GM12865 (cell line): ENCODE measurements around the gene KCNK5.

ENCODE experiments used
- DNase-seq: peaks from one replicate; pipeline ENCODE4 v3.0.0; 2010; ENCODE audit warnings: low read depth
- H3K4me3 ChIP-seq: 2 replicates; pipeline ENCODE4 v1.5.1; 2011; ENCODE audit warnings: mild to moderate bottlenecking, low read depth, low read length, control low read depth
- CTCF ChIP-seq: IDR thresholded peaks from 2 replicates; pipeline ENCODE4 v1.5.1; 2011; ENCODE audit warnings: low read length, control low read depth, low read depth, inconsistent platforms; ENCODE audit not compliant: insufficient read depth; ENCODE audit errors: missing control alignments

The KCNK5 gene

GRCh38 chr6:39169448-39170344, 59.6 kb downstream of the KCNK5 start:
- TF ChIP-seq CTCF, result no peak
- no peak for DNase-seq
- H3K4me3 ChIP-seq, result no peak overlapping the region

GRCh38 chr6:39167866-39168625, 61.2 kb downstream of the KCNK5 start:
- no peak for TF ChIP-seq CTCF
- no peak for DNase-seq
- no peak overlapping the region for H3K4me3 ChIP-seq

- H3K4me3 ChIP-seq, result no peak overlapping the region
- no peak for DNase-seq
- TF ChIP-seq CTCF, result no peak
Measured at GRCh38 chr6:39167321-39167720, 62.0 kb downstream of the KCNK5 start.

- no peak for DNase-seq
- H3K4me3 ChIP-seq, result no peak overlapping the region
- TF ChIP-seq CTCF, result no peak
Measured at GRCh38 chr6:39166912-39167290, 62.4 kb downstream of the KCNK5 start.

- no peak overlapping the region for H3K4me3 ChIP-seq
- DNase-seq, result peak; percentile 79
- TF ChIP-seq CTCF, result peak; percentile 92
Measured at GRCh38 chr6:39166189-39166911, 62.9 kb downstream of the KCNK5 start.

- H3K4me3 ChIP-seq, result no peak overlapping the region
- no peak for TF ChIP-seq CTCF
- no peak for DNase-seq
Measured at GRCh38 chr6:39157511-39157910, 71.8 kb downstream of the KCNK5 start.
